ENCODE data around the gene SPATS2.
"Not testable (repeated sequence)": the region's sequence is repeated elsewhere in the genome, so short reads cannot be mapped to it uniquely, and the experiment has no call there.

The SPATS2 gene

DNA sequence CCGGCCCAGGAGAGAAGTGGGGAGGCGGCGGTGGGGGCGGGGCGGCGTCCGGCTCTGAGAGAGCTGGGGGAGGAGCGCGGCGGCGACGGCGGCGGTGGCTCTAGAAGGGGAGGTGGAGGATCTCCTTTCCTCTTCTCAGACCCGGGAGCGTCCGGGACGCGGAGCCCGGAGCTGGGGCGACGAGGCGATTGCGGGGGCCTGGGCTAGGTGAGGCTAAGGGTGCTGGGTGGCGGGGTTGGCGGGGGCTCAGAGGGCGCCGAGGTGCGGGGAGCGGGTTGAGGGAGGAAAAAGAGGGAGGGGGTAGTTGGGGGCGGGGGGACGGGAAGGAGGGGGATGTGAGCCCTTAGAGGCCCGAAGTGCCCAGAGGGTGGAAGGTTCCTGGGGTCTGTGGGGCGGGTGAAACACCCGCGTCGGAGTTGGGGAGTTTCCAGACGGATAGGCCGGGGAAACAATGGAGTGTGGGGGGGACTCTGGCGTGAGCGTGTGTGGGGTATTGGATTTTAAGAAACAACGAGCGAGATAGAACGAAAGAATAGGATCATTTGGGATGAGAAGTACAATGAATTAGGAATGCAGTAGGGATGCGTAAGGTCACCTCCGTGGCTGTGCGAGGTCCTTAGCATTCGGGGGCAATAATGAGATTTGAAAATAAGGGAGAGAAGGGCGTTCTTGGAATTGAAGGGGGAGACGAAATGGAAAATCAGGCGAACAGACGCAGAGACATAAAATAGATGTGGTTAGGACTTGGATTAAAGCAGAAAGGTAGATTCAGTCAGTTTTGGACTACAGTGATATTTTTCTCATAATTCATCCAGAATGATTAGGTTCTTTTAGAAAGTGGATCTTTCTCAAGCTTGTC is at the start of gene SPATS2:
SPATS2 (plus strand) TSS at position 82 of the 859 bp plus-strand sequence. CDS start 93,551 bp downstream, outside the sequence.
- ATAC-seq = no peak

DNA sequence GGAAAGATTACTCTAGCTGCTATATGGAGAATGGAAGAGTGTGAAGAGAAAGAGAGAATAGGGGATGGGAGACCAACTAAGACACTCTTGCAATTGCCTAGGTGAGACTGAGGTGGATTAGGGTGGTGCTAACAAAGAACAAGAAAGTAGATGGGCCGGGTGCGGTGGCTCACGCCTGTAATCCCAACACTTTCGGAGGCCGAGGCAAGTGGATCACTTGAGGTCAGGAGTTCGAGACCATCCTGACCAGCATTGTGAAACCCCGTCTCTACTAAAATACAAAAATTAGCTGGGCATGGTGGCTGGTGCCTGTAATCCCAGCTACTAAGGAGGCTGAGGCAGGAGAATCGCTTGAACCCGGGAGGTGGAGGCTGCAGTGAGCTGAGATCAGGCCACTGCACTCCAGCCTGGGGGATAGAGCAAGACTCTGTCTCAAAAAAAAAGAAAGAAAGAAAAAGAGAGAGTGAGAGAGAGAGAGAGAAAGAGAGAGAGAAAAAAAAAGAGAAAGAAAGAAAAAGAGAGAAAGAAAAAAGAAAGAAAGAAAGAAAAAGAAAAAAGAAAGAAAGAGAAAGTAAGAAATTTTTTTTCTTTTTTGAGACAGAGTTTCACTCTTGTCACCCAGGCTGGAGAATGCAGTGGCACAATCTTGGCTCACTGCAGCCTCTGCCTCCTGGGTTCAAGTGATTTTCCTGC is 46.7 kb upstream of the SPATS2 start:
- H3K36me3 Mint-ChIP-seq = peaks cover 14% of the 10 kb centered on the region
- peak overlapping the region; percentile 92 for H3K4me3 Mint-ChIP-seq
- H3K9me3 Mint-ChIP-seq; ATAC-seq; H3K27ac Mint-ChIP-seq; DNase-seq (ENCODE audit: low spot score in 2 of 2): not testable (repeated sequence)
- H3K4me1 Mint-ChIP-seq = peaks cover 33% of the 10 kb centered on the region

More for the DNA sequence above, at the start of gene SPATS2:
- Mint-ChIP-seq H3K4me1 (peaks cover 21% of the 10 kb centered on the region), H3K27ac (peak within 1 kb of the TSS; percentile 97), H3K36me3 (peaks cover 9% of the 10 kb centered on the region), H3K9me3 (no peaks in the 10 kb centered on the region), H3K4me3 (peak within 1 kb of the TSS; percentile 72)
- DNase-seq (ENCODE audit: low spot score in 2 of 2) = no peak

DNA sequence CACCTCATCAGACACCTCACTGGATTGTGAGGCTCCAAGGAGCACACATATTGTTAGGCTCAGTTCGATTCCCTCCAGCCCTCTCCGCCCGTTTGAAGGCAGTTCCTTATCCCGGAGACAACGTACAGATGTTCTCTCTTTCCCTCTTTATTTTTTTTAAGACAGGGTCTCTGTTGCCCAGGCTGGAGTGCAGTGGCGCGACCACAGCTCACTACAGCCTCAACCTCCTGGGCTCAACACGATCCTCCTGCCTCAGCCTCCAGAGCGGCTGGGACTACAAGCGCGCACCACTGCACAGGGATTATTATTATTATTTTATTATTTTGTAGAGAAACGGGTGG is 44.9 kb upstream of the SPATS2 start:
- H3K4me3 Mint-ChIP-seq = peak overlapping the region; percentile 92
- ATAC-seq (no peak), DNase-seq (ENCODE audit: low spot score in 2 of 2) (no peak)
- H3K36me3 Mint-ChIP-seq = peaks cover 20% of the 10 kb centered on the region
- peak overlapping the region; percentile 94 for H3K27ac Mint-ChIP-seq
- no peaks in the 10 kb centered on the region for H3K9me3 Mint-ChIP-seq
- H3K4me1 Mint-ChIP-seq = peaks cover 33% of the 10 kb centered on the region

DNA sequence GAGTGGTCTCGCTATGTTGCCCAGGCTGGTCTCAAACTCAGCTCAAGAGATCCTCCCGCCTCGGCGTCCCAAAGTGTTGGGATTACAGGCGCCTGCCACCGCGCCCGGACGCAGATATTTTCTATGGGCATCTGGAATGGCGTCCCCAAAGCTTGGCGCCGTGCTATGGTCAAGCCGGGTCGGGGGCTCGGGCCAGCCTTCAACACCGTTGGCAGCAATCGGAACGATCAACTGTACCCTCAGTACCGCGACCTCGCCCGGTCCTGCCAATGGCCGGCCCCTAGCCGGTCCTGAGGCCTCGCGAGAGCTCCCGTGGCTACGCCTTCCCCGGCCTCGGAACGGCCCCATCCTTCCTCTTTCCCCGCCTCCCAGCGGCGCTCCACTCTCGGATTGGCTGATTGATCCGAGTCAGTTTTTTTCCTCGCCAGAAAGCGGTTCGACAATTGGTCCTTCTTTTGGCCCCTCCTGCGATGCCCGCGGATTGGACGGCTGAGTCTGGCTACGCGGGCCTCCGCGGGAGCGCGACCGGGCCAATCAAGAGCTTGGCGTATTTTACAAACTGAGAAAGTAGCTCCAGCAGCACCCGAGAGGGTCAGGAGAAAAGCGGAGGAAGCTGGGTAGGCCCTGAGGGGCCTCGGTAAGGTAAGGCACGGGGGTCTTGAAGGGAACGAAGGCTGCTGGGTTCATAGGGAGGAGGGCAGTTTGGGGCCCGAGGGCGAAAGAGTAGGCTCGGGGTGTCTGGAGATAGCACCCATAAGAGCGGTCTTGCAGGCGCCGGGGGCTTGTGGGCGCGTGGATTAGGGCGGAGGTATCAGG is 44.3 kb upstream of the SPATS2 start, which contains the start of gene TROAP:
TROAP (plus strand) TSS at position 548 of the 816 bp plus-strand sequence. CDS start 354 bp downstream, outside the sequence.
- DNase-seq (ENCODE audit: low spot score in 2 of 2) (peak; percentile 89 to 97), ATAC-seq (peak; percentile 98)
- H3K27ac Mint-ChIP-seq = peak within 1 kb of the TSS; percentile 94
- H3K9me3 Mint-ChIP-seq = no peaks in the 10 kb centered on the region
- H3K4me3 Mint-ChIP-seq = peak within 1 kb of the TSS; percentile 92
- H3K4me1 Mint-ChIP-seq = peaks cover 33% of the 10 kb centered on the region
- H3K36me3 Mint-ChIP-seq = peaks cover 24% of the 10 kb centered on the region

DNA sequence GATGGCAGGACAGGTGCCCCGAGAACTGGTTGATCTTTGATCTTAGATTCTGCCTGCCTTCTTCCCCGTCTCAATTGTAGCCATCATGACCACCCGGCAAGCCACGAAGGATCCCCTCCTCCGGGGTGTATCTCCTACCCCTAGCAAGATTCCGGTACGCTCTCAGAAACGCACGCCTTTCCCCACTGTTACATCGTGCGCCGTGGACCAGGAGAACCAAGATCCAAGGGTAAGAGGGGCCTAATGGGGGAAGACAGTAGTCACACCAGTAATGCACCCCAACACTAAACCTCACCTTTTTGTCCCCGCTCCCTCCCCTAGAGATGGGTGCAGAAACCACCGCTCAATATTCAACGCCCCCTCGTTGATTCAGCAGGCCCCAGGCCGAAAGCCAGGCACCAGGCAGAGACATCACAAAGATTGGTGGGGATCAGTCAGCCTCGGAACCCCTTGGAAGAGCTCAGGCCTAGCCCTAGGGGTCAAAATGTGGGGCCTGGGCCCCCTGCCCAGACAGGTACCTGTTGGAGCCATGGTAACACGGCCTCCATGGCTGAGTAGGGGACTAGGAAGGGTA is 43.7 kb upstream of the SPATS2 start:
- Mint-ChIP-seq H3K9me3 (no peaks in the 10 kb centered on the region), H3K27ac (peak overlapping the region; percentile 94), H3K4me3 (peak overlapping the region; percentile 92), H3K4me1 (peaks cover 33% of the 10 kb centered on the region), H3K36me3 (peaks cover 27% of the 10 kb centered on the region)
- DNase-seq (ENCODE audit: low spot score in 2 of 2) (no peak), ATAC-seq (no peak)

DNA sequence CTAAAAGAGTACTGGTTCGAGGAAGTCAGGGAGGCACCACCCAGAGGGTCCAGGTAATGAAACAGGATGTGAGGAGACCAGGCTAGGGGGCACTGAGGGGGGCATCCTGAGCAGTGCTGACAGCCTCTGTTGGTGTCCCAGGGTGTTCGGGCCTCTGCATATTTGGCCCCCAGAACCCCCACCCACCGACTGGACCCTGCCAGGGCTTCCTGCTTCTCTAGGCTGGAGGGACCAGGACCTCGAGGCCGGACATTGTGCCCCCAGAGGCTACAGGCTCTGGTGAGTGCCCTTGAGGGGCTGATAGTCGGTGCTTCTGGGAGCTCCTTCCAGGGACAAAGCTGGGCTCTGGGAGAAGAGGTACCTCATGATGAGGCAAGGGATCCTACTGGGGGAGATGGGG is 41.7 kb upstream of the SPATS2 start:
- H3K36me3 Mint-ChIP-seq = peaks cover 34% of the 10 kb centered on the region
- H3K4me1 Mint-ChIP-seq = peaks cover 27% of the 10 kb centered on the region
- DNase-seq (ENCODE audit: low spot score in 2 of 2) = no peak
- no peaks in the 10 kb centered on the region for H3K9me3 Mint-ChIP-seq
- H3K27ac Mint-ChIP-seq = peak overlapping the region; percentile 40
- no peak for ATAC-seq
- H3K4me3 Mint-ChIP-seq = no peak overlapping the region

GRCh38 chr12:49327368-49327767 is 39.9 kb upstream of the SPATS2 start:
- no peak for DNase-seq (ENCODE audit: low spot score in 2 of 2)
- Mint-ChIP-seq H3K4me1 (peaks cover 14% of the 10 kb centered on the region), H3K9me3 (no peaks in the 10 kb centered on the region), H3K36me3 (peaks cover 40% of the 10 kb centered on the region), H3K4me3 (no peak overlapping the region), H3K27ac (no peak overlapping the region)
- no peak for ATAC-seq

DNA sequence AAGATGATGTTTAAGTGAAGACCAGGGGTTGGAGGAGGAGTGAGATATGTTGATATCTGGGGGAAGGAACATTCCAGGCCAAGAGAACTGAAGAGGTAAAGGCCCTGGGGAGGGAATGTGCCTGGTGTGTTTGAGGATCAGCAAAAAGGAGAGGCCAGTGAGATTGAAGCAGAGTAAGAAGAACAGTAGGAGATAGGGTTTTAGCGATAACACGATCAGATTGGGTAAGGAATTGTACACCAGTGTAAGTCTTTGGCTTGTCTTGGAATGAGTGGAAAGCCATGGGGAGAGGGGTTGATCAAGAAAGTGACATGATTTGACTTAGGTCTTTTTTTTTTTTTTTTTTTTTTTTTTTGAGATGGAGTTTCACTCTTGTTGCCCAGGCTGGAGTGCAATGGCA is 39.4 kb upstream of the SPATS2 start:
- Mint-ChIP-seq H3K4me1 (peaks cover 10% of the 10 kb centered on the region), H3K27ac (no peak overlapping the region)

DNA sequence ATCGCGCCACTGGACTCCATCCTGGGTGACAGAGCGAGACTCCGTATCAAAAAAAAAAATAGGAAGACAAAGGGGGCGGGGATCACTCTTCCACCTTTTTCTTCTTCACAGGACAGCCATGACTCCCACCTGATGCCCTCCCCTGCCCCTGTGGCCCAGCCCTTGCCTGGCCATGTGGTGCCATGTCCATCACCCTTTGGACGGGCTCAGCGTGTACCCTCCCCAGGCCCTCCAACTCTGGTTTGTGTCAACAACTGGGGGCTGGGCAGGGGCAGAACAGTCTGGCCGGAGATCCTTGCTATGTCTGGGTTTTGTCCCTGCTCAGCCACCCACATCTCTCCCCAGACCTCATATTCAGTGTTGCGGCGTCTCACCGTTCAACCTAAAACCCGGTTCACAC is 38.4 kb upstream of the SPATS2 start:
- Mint-ChIP-seq H3K36me3 (peaks cover 40% of the 10 kb centered on the region), H3K27ac (no peak overlapping the region), H3K4me1 (peaks cover under 1% of the 10 kb centered on the region), H3K4me3 (no peak overlapping the region), H3K9me3 (no peaks in the 10 kb centered on the region)
- ATAC-seq = no peak
- no peak for DNase-seq (ENCODE audit: low spot score in 2 of 2)

More for the DNA sequence above, 39.4 kb upstream of the SPATS2 start:
- DNase-seq (ENCODE audit: low spot score in 2 of 2) (no peak), ATAC-seq (no peak)
- Mint-ChIP-seq H3K36me3 (peaks cover 40% of the 10 kb centered on the region), H3K4me3 (no peak overlapping the region), H3K9me3 (no peaks in the 10 kb centered on the region)

- Mint-ChIP-seq H3K4me1 (no peaks in the 10 kb centered on the region), H3K27ac (no peak overlapping the region), H3K4me3 (no peak overlapping the region), H3K9me3 (no peaks in the 10 kb centered on the region), H3K36me3 (peaks cover 31% of the 10 kb centered on the region)
- DNase-seq (ENCODE audit: low spot score in 2 of 2) (no peak), ATAC-seq (no peak)
These were observed 37.1 kb upstream of the SPATS2 start for GRCh38 chr12:49330032-49330619.

DNA sequence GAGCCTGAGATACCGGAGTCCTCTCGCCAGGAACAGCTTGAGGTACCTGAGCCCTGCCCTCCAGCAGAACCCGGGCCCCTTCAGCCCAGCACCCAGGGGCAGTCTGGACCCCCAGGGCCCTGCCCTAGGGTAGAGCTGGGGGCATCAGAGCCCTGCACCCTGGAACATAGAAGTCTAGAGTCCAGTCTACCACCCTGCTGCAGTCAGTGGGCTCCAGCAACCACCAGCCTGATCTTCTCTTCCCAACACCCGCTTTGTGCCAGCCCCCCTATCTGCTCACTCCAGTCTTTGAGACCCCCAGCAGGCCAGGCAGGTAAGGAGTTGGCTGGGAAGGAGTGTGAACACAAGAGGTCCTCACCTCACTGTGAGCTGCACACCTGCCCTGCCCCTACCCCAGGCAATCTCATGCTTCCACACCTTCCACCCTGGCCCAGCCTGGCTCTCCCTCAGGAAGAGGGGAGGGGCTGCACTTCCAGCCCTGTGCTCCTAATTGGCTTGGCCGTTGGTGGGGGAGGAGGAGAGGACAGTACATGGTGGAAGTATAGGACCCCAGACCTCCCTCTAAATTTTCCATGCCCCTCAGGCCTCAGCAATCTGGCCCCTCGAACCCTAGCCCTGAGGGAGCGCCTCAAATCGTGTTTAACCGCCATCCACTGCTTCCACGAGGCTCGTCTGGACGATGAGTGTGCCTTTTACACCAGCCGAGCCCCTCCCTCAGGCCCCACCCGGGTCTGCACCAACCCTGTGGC is 36.5 kb upstream of the SPATS2 start:
- H3K9me3 Mint-ChIP-seq = no peaks in the 10 kb centered on the region
- H3K27ac Mint-ChIP-seq = no peak overlapping the region
- H3K36me3 Mint-ChIP-seq = peaks cover 24% of the 10 kb centered on the region
- H3K4me1 Mint-ChIP-seq = no peaks in the 10 kb centered on the region
- ATAC-seq (no peak), DNase-seq (ENCODE audit: low spot score in 2 of 2) (no peak)
- no peak overlapping the region for H3K4me3 Mint-ChIP-seq

- ATAC-seq (peak; percentile 43), DNase-seq (ENCODE audit: low spot score in 2 of 2) (no peak)
- Mint-ChIP-seq H3K27ac (no peak overlapping the region), H3K36me3 (peaks cover 20% of the 10 kb centered on the region), H3K4me1 (peaks cover 1% of the 10 kb centered on the region), H3K4me3 (no peak overlapping the region), H3K9me3 (no peaks in the 10 kb centered on the region)
These were observed 35.7 kb upstream of the SPATS2 start for GRCh38 chr12:49331380-49332222.

GRCh38 chr12:49332441-49332861 is 34.8 kb upstream of the SPATS2 start:
- H3K9me3 Mint-ChIP-seq = no peaks in the 10 kb centered on the region
- H3K27ac Mint-ChIP-seq = no peak overlapping the region
- no peak overlapping the region for H3K4me3 Mint-ChIP-seq
- ATAC-seq = no peak
- peaks cover 10% of the 10 kb centered on the region for H3K4me1 Mint-ChIP-seq
- no peak for DNase-seq (ENCODE audit: low spot score in 2 of 2)
- H3K36me3 Mint-ChIP-seq = peaks cover 20% of the 10 kb centered on the region
